ENCODE results near the gene TMEM179.

TMEM179 gene

DNA sequence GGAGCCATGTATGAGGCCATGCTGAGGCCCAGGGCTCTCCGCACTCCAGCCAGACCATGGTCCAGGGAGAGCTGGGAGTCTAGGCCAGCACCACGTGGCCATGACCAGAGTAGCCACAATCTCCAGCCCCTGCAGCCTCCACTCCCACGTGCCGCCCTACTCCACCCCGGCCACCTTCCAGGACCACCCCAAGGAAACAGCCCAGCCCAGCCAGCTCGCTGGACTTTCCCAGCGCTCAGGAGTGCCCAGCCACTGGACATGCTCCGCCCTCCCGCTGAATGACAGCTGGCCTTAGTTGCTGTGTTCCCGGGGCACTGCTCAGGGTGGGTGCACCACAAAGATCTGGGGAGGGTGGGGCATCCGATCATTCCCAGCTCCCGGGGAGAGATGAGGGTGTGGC, 27.1 kb downstream of the TMEM179 start:
- no peak for TF ChIP-seq EGR1 (IDR thresholded peaks at IDR 0.05)

DNA sequence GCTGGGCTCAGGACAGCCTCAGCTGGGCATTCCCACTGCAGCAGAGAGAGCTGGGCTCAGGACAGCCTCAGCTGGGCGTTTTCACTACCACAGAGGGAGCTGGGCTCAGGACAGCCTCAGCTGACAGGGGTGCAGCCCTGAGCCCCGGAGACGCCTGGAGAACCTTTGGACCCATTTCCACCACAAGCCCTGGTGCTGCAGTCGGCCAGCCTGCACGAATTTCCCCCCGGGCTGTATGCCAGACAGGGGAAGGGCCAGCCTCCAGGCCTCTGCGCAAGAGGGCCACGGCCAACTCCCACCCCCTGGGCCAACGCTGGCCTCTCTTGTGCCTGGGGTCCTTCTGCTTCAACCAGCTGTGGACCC, 27.6 kb downstream of the TMEM179 start:
- TF ChIP-seq TAF1 (IDR thresholded peaks at IDR 0.05; ENCODE audit: low read depth), result no peak
- TF ChIP-seq CREB1 (IDR thresholded peaks at IDR 0.05; ENCODE audit: low read depth), result no peak
- no peak for TF ChIP-seq TCF12 (IDR thresholded peaks at IDR 0.05; ENCODE audit: low read depth)
- no peak for TF ChIP-seq NFIC (IDR thresholded peaks at IDR 0.05)
- no peak for TF ChIP-seq CEBPB (IDR thresholded peaks at IDR 0.05)
- TF ChIP-seq EGR1 (IDR thresholded peaks at IDR 0.05), result no peak
- TF ChIP-seq RAD21 (IDR thresholded peaks at IDR 0.05; ENCODE audit: low read depth), result no peak
- TF ChIP-seq, protein P1, sequence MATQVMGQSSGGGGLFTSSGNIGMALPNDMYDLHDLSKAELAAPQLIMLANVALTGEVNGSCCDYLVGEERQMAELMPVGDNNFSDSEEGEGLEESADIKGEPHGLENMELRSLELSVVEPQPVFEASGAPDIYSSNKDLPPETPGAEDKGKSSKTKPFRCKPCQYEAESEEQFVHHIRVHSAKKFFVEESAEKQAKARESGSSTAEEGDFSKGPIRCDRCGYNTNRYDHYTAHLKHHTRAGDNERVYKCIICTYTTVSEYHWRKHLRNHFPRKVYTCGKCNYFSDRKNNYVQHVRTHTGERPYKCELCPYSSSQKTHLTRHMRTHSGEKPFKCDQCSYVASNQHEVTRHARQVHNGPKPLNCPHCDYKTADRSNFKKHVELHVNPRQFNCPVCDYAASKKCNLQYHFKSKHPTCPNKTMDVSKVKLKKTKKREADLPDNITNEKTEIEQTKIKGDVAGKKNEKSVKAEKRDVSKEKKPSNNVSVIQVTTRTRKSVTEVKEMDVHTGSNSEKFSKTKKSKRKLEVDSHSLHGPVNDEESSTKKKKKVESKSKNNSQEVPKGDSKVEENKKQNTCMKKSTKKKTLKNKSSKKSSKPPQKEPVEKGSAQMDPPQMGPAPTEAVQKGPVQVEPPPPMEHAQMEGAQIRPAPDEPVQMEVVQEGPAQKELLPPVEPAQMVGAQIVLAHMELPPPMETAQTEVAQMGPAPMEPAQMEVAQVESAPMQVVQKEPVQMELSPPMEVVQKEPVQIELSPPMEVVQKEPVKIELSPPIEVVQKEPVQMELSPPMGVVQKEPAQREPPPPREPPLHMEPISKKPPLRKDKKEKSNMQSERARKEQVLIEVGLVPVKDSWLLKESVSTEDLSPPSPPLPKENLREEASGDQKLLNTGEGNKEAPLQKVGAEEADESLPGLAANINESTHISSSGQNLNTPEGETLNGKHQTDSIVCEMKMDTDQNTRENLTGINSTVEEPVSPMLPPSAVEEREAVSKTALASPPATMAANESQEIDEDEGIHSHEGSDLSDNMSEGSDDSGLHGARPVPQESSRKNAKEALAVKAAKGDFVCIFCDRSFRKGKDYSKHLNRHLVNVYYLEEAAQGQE (IDR thresholded peaks at IDR 0.05; ENCODE audit: low read depth), result no peak
- TF ChIP-seq EP300 (IDR thresholded peaks at IDR 0.05; ENCODE audit: borderline replicate concordance), result no peak
- TF ChIP-seq, protein P2, sequence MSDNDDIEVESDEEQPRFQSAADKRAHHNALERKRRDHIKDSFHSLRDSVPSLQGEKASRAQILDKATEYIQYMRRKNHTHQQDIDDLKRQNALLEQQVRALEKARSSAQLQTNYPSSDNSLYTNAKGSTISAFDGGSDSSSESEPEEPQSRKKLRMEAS (IDR thresholded peaks at IDR 0.05), result no peak
- no peak for TF ChIP-seq ZBTB7A (IDR thresholded peaks at IDR 0.05; ENCODE audit: low read depth)
- TF ChIP-seq FOXM1 (IDR thresholded peaks at IDR 0.05; ENCODE audit: borderline replicate concordance, low read depth), result no peak
- TF ChIP-seq, protein P3, sequence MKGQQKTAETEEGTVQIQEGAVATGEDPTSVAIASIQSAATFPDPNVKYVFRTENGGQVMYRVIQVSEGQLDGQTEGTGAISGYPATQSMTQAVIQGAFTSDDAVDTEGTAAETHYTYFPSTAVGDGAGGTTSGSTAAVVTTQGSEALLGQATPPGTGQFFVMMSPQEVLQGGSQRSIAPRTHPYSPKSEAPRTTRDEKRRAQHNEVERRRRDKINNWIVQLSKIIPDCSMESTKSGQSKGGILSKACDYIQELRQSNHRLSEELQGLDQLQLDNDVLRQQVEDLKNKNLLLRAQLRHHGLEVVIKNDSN (IDR thresholded peaks at IDR 0.05), result no peak
- no peak for TF ChIP-seq TEAD4 (IDR thresholded peaks at IDR 0.05)
- TF ChIP-seq YY1 (IDR thresholded peaks at IDR 0.05; ENCODE audit: low read depth), result no peak

DNA sequence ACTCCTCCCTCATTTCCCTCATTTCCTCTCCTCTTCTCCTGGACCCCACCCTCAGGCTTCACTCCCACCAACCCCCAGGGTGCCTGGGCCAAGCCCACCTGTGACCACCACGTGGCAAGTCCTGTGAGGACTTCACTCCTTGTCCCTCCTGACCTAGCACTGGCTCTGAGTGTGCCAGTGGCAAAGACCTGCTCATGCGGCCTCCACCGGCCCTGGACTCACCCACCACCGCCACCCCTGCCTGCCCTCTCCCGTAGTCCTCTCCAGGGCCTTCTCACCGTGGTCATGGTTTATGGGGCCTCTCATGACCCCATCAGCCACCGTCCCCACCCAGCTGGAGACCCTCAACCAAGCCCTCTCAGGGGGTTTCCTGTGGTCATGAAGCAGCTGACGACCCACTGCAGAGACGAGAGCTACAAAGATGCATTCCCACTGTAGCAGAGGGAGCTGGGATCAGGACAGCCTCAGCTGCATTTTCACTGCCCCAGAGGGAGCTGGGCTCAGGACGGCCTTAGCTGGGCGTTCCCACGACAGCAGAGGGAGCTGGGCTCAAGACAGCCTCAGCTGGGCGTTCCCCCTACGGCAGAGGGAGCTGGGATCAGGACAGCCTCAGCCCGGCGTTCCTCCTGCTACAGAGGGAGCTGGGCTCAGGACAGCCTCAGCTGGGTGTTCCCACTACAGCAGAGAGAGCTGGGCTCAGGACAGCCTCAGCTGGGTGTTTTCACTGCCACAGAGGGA, 28.2 kb downstream of the TMEM179 start:
- no peak for TF ChIP-seq TEAD4 (IDR thresholded peaks at IDR 0.05)
- TF ChIP-seq EP300 (IDR thresholded peaks at IDR 0.05; ENCODE audit: borderline replicate concordance), result no peak
- no peak for TF ChIP-seq TCF12 (IDR thresholded peaks at IDR 0.05; ENCODE audit: low read depth)

DNA sequence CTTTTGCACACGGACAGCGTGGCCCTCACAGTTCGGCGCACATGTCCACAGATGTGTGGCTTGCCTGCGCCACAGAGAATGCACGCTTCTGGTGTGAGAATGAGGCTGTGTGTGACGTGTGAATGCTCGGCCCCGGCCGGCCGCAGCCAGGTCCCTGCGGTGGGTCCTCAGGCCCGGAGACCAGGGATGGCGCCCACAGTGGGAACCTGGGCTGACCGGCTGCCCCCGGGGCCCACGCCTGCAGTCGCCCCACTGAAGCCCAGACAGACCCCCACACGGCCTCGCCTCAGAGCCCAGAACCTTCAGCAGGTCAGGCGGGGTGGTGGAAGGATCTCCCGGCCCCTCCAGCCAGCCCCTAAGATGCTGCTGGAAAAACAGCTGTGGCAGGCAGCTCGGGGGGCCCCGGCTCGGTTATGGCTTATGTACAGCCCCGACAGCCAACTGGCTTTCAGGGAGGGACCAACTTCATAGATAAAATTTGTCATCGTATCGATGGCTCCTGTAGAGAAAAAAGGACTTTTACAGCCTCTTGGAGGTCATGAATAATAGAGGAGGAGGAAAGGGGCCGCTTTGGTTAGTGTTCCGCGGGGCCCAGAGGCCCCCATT, 29.5 kb downstream of the TMEM179 start:
- TF ChIP-seq, protein P2 (IDR thresholded peaks at IDR 0.05), result no peak
- TF ChIP-seq, protein P1 (IDR thresholded peaks at IDR 0.05; ENCODE audit: low read depth), result no peak
- no peak for TF ChIP-seq RAD21 (IDR thresholded peaks at IDR 0.05; ENCODE audit: low read depth)
- TF ChIP-seq TCF12 (IDR thresholded peaks at IDR 0.05; ENCODE audit: low read depth), result no peak
- TF ChIP-seq FOXM1 (IDR thresholded peaks at IDR 0.05; ENCODE audit: borderline replicate concordance, low read depth), result no peak
- no peak for TF ChIP-seq TEAD4 (IDR thresholded peaks at IDR 0.05)
- no peak for TF ChIP-seq NFIC (IDR thresholded peaks at IDR 0.05)
- no peak for TF ChIP-seq EP300 (IDR thresholded peaks at IDR 0.05; ENCODE audit: borderline replicate concordance)
- TF ChIP-seq ZBTB7A (IDR thresholded peaks at IDR 0.05; ENCODE audit: low read depth), result no peak
- TF ChIP-seq, protein P3 (IDR thresholded peaks at IDR 0.05), result no peak

DNA sequence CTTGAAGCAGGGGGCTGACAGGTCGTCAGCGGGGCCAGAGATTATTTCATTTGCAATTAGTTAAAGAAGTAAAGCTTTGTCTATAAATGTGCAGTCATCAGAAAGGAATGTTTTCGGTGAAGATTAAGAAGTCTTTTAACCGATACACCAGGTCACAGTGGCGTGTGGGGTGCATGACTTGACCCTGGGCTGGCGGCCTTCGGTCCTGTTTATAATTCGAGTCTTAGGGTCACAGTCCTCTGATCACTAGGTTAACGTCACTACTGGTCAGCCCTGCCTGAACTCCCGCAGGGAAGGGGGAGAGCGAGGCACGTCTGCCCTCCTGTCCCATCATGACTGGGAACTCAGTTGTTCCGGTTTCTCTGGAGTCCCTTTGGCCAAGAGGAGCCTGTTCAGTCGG, 30.0 kb downstream of the TMEM179 start:
- TF ChIP-seq ZBTB7A (IDR thresholded peaks at IDR 0.05; ENCODE audit: low read depth) (no peak), EGR1 (IDR thresholded peaks at IDR 0.05) (no peak), NFIC (IDR thresholded peaks at IDR 0.05) (no peak), EP300 (IDR thresholded peaks at IDR 0.05; ENCODE audit: borderline replicate concordance) (no peak), TCF12 (IDR thresholded peaks at IDR 0.05; ENCODE audit: low read depth) (no peak)
- TF ChIP-seq, protein P2 (IDR thresholded peaks at IDR 0.05), result no peak

DNA sequence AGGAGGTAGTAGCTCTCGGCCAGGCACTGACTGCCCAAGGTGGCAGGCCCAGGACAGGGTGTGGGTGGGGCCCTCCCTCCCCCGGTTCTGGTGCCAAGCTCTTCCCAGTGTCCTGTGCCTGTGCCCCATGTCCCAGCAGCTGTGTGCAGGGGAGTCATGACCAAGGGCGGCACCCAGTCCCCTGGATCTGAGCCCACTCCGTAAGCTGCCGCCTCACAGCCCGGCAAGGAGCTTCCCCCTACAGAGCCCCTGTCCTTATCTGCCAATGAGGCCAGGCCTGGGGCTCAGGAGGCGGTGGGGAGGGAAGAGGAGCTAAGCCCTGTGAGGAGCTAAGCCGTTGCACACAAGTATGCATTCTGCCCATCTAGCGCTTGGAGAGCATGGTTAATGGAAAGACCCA, 30.6 kb downstream of the TMEM179 start:
- no peak for TF ChIP-seq EGR1 (IDR thresholded peaks at IDR 0.05)
- TF ChIP-seq NFIC (IDR thresholded peaks at IDR 0.05), result no peak
- no peak for TF ChIP-seq CREB1 (IDR thresholded peaks at IDR 0.05; ENCODE audit: low read depth)
- TF ChIP-seq, protein P2 (IDR thresholded peaks at IDR 0.05), result no peak
- TF ChIP-seq EP300 (IDR thresholded peaks at IDR 0.05; ENCODE audit: borderline replicate concordance), result no peak
- TF ChIP-seq CEBPB (IDR thresholded peaks at IDR 0.05), result no peak
- TF ChIP-seq YY1 (IDR thresholded peaks at IDR 0.05; ENCODE audit: low read depth), result no peak
- TF ChIP-seq, protein P1 (IDR thresholded peaks at IDR 0.05; ENCODE audit: low read depth), result no peak
- no peak for TF ChIP-seq ZBTB7A (IDR thresholded peaks at IDR 0.05; ENCODE audit: low read depth)
- no peak for TF ChIP-seq RAD21 (IDR thresholded peaks at IDR 0.05; ENCODE audit: low read depth)
- no peak for TF ChIP-seq TAF1 (IDR thresholded peaks at IDR 0.05; ENCODE audit: low read depth)
- no peak for TF ChIP-seq TEAD4 (IDR thresholded peaks at IDR 0.05)
- TF ChIP-seq TCF12 (IDR thresholded peaks at IDR 0.05; ENCODE audit: low read depth), result no peak
- no peak for TF ChIP-seq FOXM1 (IDR thresholded peaks at IDR 0.05; ENCODE audit: borderline replicate concordance, low read depth)
- TF ChIP-seq, protein P3 (IDR thresholded peaks at IDR 0.05), result no peak
